ENCODE results near the gene PIK3R6.

DNA sequence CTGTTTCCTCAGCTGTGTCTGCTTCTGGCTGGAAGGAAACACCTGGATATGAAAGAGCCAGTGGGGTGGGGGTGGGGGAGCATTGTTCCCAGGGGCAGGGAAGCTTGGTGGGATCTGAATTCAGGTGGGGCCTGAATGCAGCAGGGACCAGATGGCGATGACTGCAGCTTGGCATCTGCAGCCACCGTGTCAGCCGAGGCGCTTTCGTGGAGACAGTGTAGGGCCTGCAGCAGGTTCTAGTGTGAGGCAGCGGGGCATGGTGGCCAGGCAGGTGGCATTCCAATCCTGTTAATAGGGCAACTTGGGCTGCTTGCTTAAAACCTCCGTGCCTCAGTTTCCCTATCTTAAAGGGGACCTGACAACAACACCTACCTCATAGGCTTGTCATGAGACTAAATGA, 1.7 kb downstream of the PIK3R6 start:
- TF ChIP-seq GATA3 (IDR thresholded peaks at IDR 0.05; ENCODE audit: low read depth, low read length) (no peak), GATA2 (IDR thresholded peaks at IDR 0.05; ENCODE audit: low read depth, low read length) (no peak)

Data from SH-SY5Y (cell line).